Measurements from ENCODE around the gene KDM4D.

The KDM4D gene

GRCh38 chr11:94934846-94935245, 38.7 kb upstream of the KDM4D start:
- CTCF ChIA-PET = interaction anchor here (1.4 to 1.8 kb wide), 3 partner anchors 13 to 312 kb away, joined by 3 to 7 read pairs (median 4); no protein-coding TSS in a partner anchor
- POLR2A ChIA-PET = no interaction called here
- no peak for DNase-seq (ENCODE audit: low read depth, low spot score)
- no peak for TF ChIP-seq CTCF (IDR thresholded peaks at IDR 0.05; ENCODE audit: insufficient read depth, low read length, missing control alignments)
- H3K4me3 ChIP-seq (ENCODE audit: low read depth, low read length) = no peak overlapping the region

GRCh38 chr11:94938095-94939055, 35.1 kb upstream of the KDM4D start:
- peak; percentile 76 for DNase-seq (ENCODE audit: low read depth, low spot score)
- no peak for TF ChIP-seq CTCF (IDR thresholded peaks at IDR 0.05; ENCODE audit: insufficient read depth, low read length, missing control alignments)
- CTCF ChIA-PET = no interaction called here
- H3K4me3 ChIP-seq (ENCODE audit: low read depth, low read length) = no peak overlapping the region
- POLR2A ChIA-PET = interaction anchor here (1.3 kb wide), 1 partner anchor 11 kb away, joined by 5 read pairs; no protein-coding TSS in a partner anchor

- TF ChIP-seq CTCF (IDR thresholded peaks at IDR 0.05; ENCODE audit: insufficient read depth, low read length, missing control alignments) = no peak
- POLR2A ChIA-PET = interaction anchor here (1.3 kb wide), 1 partner anchor 12 kb away, joined by 5 read pairs; no protein-coding TSS in a partner anchor
- CTCF ChIA-PET = interaction anchor here (2.1 kb wide), 1 partner anchor 29 kb away, joined by 5 read pairs; no protein-coding TSS in a partner anchor
- no peak for DNase-seq (ENCODE audit: low read depth, low spot score)
- no peak overlapping the region for H3K4me3 ChIP-seq (ENCODE audit: low read depth, low read length)
These were observed 34.2 kb upstream of the KDM4D start for GRCh38 chr11:94939346-94939745.

- no peak overlapping the region for H3K4me3 ChIP-seq (ENCODE audit: low read depth, low read length)
- ChIA-PET POLR2A (no interaction called here), CTCF (interaction anchor here (1.0 to 2.1 kb wide), 2 partner anchors 28 to 212 kb away, joined by 3 to 5 read pairs; no protein-coding TSS in a partner anchor)
- TF ChIP-seq CTCF (IDR thresholded peaks at IDR 0.05; ENCODE audit: insufficient read depth, low read length, missing control alignments) = no peak
- no peak for DNase-seq (ENCODE audit: low read depth, low spot score)
These were observed 32.4 kb upstream of the KDM4D start for GRCh38 chr11:94941131-94941530.

GRCh38 chr11:94946812-94947211, 26.7 kb upstream of the KDM4D start:
- CTCF ChIA-PET = no interaction called here
- DNase-seq (ENCODE audit: low read depth, low spot score) = no peak
- POLR2A ChIA-PET = no interaction called here
- no peak for TF ChIP-seq CTCF (IDR thresholded peaks at IDR 0.05; ENCODE audit: insufficient read depth, low read length, missing control alignments)
- H3K4me3 ChIP-seq (ENCODE audit: low read depth, low read length) = no peak overlapping the region

- ChIA-PET POLR2A (no interaction called here), CTCF (interaction anchor here (1.1 to 2.2 kb wide), 4 partner anchors 14 to 325 kb away, joined by 3 to 9 read pairs (median 6); no protein-coding TSS in a partner anchor)
- no peak for DNase-seq (ENCODE audit: low read depth, low spot score)
- TF ChIP-seq CTCF (IDR thresholded peaks at IDR 0.05; ENCODE audit: insufficient read depth, low read length, missing control alignments) = no peak
- H3K4me3 ChIP-seq (ENCODE audit: low read depth, low read length) = no peak overlapping the region
These were observed 25.4 kb upstream of the KDM4D start for GRCh38 chr11:94948070-94948617.
